Left hindlimb (tissue), 1 donor: ENCODE measurements around the gene SGCA.

Experiments used
- DNase-seq: peaks from one replicate; pipeline ENCODE4 v3.0.0-alpha.2; 2018

Gene SGCA

GRCh38 chr17:50183421-50183994 is 17.7 kb downstream of the SGCA start:
- peak; percentile 81 for DNase-seq

DNA sequence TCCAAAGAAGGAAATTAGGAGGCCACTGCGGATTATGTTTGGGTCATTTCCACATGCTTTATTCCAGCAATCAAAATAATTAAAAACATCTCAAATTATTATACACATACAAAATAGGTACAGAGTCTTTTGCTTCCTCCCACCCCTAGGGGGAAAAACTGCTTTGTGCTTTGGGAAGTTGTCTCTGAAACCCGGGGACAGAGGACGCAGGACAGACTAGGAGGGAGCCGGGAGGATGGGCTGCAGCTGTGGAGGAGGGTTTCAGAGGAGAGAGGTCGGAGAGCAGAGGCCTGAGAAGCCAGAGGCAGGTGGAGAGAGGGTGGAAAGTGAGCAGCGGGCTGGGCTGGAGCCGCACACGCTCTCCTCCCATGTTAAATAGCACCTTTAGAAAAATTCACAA is 18.3 kb downstream of the SGCA start:
- peak; percentile 72 for DNase-seq

DNA sequence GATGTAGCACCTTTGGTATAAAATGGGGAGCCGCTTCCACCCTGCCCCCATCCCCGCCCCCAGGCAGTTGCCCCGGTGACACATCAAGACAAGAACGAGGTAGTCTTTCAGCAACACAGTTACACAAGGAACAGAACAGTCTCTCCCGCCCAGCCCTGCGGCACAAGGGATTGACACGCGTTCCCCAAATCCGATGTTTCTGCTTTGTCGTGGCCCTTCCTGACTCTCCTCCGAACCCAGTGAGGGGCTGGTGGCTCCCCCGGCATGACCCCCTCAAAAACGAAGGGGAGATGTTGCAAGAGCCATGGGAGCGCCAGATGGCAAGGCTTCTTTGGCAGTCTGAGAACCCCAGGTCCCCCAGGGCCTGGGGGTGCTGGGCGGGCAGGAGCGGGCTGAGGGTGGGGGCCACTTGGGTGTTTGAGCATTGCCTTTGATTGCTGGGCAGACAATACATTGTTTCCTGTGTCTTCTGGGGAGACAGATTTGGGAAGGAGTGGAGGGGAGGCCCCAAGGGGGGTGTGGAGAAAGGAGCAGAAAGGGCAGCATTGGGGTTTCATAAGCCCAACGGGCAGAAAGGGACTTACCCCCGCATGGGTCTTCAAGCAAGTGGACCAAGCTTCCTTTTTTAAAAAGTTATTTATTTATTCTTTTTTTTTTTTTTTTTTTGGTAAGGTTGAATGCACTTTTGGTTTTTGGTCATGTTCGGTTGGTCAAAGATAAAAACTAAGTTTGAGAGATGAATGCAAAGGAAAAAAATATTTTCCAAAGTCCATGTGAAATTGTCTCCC is 19.0 kb downstream of the SGCA start:
- peak; percentile 75 for DNase-seq

GRCh38 chr17:50185631-50186471 is 20.0 kb downstream of the SGCA start:
- peak; percentile 66 for DNase-seq

- peak; percentile 87 for DNase-seq
Measured at GRCh38 chr17:50186661-50187393, 21.0 kb downstream of the SGCA start.

DNA sequence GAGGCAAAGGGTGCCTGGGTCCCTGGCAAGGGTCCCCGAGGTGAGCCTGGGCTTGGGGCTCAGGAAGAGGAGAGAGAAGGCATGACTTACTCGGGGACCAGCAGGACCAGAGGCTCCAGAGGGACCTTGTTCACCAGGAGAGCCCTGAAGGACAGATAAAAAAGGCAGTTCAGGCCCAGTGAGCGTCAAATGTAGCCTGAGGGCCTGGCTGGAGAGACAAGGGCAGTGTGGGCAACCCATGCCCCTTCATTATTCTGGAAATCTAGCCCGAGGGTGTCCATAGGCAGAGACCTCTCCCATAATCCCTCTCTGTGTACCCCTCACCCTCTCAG is 21.6 kb downstream of the SGCA start:
- DNase-seq: no peak

- DNase-seq: peak; percentile 78
Measured at GRCh38 chr17:50187751-50188530, 22.1 kb downstream of the SGCA start.

DNA sequence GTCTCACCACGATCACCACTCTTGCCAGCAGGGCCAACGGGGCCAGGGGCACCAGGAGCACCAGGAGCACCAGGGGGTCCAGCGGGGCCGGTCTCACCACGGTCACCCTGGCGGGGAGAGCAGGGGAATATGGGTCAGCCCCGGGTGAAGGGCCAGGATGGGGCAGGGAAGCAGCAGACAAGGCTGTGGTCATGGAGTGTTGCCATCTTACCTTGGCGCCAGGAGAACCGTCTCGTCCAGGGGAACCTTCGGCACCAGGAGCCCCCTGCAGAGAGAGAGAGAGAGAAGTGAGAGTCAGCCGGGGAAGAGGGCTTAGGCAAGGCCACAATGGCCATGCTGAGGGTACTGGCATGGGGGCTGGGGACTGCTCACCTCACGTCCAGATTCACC is 22.7 kb downstream of the SGCA start:
- no peak for DNase-seq

- DNase-seq: peak; percentile 81
Measured at GRCh38 chr17:50188921-50189549, 23.2 kb downstream of the SGCA start.

DNA sequence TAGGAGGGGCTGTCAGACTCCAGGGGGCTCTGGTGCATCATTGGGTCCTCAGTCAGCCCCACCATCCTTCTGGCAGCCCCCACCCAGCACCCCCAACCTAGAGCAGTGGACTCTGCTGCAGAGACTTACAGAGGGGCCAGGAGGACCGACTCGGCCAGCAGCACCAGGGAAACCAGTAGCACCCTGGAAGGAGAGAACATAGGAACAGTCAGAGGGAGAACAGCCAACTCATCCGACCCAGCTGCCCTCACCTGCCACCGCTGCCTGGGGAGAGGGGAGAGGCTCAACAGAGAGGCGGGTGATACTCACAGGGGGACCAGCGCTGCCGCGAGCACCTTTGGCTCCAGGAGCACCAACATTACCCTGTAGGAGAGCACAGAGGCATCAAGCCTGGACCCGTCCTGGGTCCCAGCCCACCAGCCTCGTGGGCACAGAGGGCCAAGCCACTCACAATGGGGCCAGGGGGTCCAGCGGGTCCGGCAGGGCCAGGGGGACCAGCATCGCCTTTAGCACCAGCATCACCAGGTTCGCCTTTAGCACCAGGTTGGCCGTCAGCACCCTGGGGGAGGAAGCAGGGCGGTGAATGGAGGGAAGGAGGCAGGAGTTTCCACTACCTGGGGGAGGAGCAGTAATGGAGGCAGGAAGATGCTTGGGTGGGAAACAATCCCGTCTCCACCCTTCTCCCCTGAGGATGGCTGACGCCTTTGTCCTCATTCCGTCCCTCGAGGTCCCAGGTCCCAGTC is 23.9 kb downstream of the SGCA start:
- peak; percentile 81 for DNase-seq

DNA sequence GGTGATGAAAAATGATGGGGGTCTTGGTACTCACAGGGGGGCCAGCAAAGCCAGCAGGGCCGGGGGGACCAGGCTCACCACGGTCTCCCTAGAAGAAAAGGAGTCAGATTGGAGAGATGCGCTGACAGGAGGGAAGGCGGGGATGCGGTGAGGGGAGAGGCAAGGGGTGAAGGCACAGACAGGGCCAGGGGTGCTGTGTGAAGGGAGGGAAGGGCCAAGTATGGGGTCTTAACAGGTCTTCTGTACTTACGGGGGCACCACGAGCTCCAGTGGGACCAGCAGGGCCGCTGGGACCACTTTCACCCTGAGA is 24.4 kb downstream of the SGCA start:
- DNase-seq: peak; percentile 81

DNA sequence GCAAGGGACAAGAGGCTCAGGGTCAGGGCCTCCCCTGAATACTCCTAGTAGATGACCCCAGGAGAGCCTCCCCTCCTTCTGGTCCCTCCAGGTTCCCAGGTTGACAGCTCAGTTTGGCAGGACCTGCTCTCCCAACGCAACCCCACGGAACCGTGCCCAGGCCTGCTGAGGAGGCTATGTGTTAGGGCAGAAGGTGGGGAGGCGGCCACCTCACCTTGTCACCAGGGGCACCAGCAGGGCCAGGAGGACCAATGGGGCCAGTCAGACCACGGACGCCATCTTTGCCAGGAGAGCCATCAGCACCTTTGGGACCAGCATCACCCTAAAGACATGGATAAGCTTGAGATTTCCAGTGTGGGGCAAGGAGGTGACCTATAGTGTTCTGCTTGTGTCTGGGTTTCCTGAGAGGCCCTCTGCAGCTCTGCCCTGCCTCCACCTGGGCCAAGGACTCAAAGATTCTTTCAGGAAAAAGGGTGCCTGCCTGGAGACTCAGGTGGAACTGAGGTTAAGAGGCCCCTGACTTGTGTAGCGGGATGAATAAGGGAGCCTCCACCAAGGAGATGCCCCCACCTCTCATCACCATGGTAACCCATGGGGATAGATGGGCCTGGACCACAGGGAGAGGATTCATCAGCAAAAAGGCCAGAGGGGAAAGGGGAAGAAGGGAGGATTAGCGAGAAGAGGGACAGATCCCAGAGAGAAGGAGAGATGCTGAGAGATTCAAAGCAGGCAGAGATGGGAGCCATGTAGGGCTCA is 25.0 kb downstream of the SGCA start:
- peak; percentile 78 for DNase-seq

DNA sequence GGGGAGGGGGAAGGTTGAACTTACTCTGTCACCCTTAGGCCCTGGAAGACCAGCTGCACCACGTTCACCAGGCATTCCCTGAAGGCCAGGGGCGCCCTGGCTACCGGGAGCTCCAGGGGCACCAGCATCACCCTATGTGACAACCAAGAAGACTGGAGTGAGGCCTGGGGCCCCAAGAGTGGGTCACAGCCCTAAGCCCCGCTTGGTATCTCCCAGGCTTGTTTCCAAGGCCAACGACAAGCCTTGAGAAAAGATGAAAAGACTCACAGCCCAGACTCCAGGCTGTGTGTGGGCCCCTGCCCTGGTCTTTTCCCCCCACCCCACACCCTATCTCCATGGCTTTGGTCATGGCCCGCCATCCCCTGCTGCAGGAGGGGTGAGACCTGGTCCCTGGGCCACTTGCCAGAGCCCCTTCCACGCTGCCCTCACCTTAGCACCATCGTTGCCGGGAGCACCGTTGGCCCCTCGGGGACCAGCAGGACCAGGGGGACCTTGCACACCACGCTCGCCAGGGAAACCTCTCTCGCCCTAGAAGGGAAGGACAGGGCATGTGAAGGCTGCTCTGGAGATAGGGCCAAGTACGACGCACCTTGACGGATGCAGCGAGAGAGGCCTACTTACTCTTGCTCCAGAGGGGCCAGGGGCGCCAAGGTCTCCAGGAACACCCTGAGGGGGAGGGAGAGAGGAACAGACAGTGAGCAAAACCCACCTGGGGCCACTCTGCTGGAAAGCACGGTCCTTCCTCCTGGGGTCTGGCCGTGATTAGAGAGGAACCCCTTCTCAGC is 25.7 kb downstream of the SGCA start:
- DNase-seq: peak; percentile 79

DNA sequence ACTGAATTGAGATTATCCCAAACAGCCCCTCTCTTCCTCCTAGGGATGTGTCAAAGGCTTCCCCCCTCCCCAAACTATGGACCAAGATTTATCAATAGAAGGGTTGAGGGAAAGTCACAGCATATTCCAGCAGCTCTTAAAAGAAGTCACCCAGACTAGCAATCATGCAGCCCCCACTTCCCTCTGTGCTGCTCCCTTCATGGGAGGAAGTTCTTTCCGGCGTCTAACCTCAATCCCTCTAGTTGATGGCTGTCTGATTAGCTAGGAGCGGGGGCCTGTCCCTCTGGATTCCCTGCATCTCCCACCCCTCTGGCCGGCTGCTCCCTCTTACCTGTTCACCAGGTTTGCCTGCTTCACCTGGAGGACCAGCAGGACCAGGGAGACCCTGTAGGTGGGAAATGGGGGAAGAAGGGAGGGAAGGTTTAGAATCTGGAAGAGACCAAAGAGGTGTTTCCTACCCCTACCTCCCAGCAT is 26.4 kb downstream of the SGCA start:
- DNase-seq: peak; percentile 53

DNA sequence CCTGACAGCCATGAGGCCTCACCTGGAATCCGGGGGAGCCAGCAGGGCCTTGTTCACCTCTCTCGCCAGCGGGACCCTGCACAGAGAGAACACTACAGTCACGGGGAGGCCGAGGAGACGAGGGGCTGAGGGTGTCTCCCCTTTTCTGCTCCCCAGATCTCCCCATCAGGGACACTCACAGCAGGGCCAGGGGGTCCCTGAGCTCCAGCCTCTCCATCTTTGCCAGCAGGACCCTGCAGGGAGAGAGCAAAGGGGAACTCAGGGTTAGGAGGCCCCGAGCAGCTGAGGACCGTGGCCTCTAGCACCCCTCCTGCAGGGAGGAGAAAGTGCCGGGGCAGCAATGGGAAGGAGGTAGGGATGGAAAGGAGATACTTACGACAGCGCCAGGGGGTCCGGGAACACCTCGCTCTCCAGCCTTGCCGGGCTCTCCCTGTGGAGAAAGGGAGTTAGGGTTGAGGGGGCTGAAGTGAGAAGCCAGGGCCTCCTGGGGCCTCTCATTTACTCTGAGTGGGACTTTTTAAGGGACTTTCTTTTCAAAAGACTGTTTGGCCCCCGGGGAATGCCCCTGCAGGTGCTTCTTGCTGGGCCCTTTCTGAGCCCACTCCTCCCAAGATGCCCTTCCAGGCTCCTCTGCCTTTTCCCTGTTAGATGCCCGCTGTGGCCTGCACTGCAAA is 26.9 kb downstream of the SGCA start:
- DNase-seq: peak; percentile 63

GRCh38 chr17:50194140-50194933 is 28.5 kb downstream of the SGCA start:
- DNase-seq: peak; percentile 66

- no peak for DNase-seq
Measured at GRCh38 chr17:50194934-50195865, 29.4 kb downstream of the SGCA start.
